Activated effector memory CD4-positive, alpha-beta T cell treated with anti-CD3 and anti-CD28 coated beads, Interleukin-2, amount 50 U/mL, for 16 hours (primary cell): ENCODE measurements around the gene ARHGAP30.
"Not testable (repeated sequence)": the region's sequence is repeated elsewhere in the genome, so short reads cannot be mapped to it uniquely, and the experiment has no call there.

Source experiments
- DNase-seq: peaks from one replicate; pipeline ENCODE4 v3.0.0-alpha.2; 2020

The ARHGAP30 gene

DNA sequence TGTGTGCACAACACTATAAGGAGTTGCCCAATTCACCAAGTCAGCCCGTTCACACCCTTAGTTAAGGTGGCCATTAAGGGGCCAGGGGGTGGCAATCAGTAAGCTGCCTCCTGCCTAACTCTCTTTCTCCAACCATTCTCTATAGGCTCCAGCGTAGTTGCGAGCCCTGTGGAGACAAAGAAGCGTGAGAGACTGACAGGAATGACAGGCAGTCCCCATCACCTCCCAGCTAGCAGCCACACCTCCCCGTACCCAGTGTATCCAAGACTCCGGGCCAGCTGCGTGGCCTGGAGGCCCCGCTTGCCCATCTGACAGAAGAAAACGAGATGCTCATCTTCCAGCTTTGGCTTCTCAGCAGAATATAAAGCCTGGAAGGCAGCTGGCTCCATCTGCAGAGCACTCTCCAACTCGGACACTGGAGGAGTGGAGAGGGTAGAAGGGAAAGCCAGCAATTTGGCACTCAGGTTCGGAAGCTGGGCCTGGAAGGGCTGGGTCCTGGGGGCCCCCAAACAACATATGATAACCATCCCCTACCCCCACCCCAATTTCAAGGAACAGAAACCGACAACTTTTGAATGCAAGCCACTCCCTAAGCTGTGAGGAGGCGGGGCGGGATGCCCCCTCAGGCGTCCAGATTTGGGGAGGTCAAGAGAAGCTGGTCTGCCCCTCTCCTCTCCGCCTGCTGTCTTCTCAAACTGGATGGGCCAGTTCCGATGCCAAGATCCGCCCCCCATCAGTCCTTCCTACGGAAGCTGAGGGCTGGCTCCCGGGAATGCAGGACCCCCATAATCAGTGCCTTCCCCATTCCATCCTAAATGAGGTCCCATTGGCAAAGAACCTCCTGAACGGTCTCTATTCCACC is 31.8 kb downstream of the ARHGAP30 start:
- DNase-seq: no peak

DNA sequence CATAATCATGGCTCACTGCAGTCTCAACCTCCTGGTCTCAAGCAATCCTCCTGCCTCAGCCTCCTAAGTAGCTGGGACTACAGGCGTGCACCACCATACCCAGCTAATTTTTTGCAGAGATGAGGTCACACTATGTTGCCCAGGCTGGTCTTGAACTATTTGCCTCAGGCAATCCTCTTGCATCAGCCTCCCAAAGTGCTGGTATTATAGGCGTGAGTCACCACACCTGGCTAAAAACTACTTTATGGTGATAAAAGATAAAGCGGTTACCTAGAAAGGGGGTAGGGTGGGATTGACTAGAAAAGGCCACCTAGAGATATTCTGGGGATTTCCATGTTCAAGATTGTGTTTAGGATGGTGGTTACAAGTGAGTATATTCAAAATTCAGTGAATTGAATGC is 35.9 kb downstream of the ARHGAP30 start:
- no peak for DNase-seq

DNA sequence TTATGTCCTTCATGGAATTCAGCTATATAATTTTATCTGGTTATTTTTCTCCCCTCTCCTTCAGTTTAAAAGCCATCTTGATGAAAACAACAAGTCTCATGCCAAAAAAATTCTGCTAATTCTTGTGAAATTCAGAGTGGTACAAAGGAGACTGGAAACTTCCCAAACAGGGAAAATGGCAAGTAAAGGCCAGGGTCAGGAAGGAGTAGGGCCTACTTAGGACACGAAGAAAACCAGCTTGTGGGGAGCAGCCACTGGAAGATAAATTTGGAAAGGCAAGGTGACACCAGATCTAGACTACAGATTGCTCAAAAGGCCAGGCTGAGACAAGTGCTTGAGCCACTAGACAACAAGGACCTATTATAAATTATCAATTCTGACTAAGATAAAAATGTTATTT is 37.3 kb downstream of the ARHGAP30 start:
- DNase-seq: no peak

DNA sequence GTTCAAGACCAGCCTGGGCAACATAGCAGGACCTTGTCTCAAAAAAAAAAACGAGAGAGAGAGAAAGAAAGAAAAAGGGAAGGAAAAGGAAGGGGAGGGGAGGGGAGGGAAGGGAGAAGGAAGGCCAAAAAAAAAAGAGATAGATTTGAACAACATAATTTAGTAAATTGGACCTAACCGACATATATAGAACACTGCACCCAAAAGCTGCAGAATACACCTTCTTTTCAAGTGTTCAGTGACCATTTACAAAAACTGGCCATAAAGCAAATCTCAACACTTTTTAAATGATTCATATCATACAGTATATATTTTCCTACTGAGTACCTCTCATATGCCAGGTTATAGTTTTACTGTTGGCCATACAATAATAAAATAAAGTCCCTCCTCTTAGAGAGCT is 37.8 kb downstream of the ARHGAP30 start:
- DNase-seq: no peak

DNA sequence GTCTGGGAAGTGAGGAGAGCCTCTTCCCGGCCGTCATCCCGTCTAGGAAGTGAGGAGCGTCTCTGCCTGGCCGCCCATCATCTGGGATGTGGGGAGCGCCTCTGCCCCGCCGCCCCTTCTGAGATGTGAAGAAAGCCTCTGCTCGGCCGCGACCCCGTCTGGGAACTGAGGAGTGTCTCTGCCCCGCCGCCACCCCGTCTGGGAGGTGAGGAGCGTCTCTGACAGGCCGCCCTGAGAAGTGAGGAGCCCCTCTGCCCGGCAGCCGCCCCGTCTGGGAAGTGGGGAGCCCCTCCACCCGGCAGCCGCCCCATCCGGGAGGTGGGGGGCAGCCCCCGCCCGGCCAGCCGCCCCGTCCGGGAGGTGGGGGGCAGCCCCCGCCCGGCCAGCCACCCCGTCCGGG is 40.2 kb downstream of the ARHGAP30 start:
- DNase-seq: not testable (repeated sequence)

DNA sequence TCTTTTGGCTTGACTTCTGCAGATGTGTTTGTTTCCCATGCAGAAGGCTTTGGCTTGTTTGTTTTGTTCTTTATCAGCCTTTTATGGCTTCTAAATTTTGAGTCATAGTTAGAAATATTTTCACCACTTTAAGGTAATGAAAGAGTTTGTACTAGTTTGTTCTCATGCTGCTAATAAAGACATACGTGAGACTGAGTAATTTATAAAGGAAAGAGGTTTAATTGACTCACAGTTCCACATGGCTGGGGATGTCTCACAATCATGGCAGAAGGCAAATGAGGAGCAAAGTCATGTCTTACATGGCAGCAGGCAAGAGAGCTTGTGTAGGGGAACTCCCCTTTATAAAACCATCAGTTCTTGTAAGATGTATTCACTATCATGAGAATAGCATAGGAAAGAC is 42.7 kb downstream of the ARHGAP30 start:
- DNase-seq: not testable (repeated sequence)

DNA sequence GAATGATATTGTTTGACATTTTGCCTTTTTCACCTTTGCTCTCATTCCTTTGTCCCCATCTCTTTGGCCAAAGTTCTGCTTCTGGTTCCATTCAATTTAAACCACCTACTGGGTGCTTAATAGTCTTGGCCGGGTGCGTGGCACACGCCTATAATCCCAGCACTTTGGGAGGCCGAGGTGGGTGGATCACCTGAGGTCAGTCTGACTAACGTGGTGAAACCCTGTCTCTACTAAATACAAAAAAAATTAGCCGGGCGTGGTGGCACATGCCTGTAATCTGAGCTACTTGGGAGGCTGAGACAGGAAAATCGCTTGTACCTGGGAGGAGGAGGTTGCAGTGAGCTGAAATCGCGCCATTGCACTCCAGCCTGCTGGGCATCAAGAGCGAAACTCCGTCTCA is 47.3 kb downstream of the ARHGAP30 start:
- not testable (repeated sequence) for DNase-seq

DNA sequence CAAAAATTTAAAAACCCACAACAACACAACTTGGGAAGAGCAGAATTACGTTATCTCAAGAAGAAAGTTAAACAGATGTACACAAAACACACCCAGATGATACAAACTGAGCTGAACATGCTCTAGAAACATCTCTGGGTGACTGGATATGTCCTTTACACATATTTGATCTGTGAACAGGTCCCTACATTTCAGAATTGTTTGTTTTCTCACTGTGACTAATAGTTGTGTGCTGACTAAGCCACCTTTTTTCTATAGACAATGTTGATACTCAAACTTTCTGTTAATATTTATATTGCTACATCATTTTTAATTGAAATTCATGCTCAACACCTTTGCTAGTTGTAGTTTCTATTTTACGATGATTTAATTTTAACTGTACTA is 47.7 kb downstream of the ARHGAP30 start:
- DNase-seq: no peak

DNA sequence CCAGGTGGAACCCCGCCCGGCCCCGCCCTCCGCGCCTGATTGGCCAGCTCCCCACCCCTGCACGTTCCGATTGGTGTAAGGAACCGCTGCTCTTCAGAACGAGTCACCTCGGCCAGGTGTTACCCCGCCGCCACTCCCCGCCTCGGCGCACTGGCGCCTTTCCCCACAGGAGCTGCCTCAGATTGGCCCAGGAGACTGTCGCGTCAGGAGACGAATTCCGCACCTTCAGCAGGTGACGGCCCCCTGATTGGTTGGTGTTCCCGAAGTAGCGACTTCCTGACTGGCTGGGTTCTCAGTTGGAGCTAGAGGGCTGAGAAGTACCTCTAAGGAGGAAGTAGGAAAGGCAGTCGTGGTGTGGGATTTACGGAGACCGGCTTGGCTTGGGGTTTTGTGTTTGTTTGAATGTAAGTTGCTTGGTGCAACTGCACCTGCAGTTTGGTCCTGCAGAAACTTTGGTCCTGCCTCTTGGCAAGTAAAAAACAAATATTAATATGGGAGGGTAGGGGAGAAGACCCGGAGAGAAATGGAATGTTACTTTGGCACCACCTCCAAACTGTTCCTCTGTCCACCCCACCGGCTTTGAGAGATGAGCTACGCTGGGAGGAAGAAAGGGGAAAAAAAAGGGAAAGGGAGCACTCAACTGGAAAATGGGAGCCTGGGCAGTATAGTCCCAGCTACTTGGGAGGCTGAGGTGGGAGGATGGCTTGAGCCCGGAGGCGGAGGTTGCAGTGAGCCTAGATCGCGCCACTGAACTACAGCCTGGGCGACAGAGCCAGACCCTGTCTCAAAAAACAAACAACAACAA is 48.3 kb downstream of the ARHGAP30 start:
- DNase-seq: peak; percentile 94

DNA sequence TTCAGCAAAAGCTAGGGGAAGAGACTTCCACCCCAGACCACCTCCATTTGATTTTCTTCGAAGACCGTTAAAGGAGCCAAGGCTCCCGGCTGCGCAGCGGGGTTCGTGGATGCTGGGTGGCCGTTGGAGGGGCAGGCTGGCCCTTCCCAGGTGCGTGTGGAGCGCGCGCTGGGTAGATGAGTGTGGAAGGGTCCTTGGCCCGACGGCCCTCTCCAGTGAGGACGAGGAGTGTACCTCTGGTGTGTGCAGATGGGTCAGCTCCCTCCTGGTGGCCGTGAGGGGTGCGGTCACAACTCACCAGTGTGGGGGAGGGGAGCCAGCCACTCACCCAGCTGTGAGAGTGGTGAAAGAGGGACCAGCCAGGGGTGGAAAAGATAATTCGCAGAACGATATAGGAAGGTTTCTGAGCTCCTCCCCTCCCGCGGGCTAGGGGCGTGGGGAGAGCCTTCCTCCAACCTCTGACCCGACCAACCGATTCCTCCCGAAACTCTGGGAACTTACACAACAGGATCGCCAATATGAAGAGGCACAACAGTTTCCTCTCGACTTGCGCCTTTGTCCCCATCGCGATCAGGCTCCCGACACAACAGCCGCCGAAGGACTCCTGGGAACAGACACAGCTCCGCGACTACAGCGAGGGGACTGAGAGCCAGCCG is 49.1 kb downstream of the ARHGAP30 start, which contains the start of gene F11R:
Gene F11R, minus strand, starts transcription at position 644 of the 656 bp plus-strand sequence. Its CDS starts 79 bp downstream, at position 565.
- peak; percentile 77 for DNase-seq

DNA sequence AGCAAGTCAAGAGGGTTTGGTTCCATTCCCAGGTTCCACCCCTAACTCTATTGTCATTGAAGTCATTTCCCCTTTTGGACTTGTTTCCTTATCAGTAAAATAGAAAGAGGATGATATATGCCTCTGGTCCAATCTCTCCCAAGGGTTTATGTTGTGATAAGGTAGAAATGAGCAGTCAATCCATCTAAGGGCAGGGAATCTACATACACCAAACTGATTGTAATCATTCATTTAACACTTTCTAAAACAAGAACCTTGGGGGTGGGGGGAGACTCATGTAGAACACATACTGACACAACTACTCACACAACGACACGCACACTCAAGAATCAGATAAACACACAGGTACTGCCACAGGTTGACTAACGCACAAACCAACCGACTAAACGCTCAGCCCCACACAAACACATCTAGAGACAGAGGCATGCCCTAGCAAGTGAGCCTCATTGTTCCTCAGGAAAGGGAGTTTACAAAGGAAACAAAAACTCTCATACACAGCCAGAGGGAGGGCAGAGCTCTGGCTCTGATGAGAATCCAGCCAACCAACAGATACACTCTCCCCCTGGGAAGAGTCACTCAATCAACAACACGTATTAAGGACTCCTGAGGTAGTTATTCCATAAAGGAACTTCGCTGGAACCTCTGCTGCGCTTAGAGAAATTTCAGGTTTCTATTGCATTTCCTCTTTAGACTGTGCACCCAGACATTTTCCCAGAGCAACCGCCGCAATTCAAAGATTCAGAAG is 49.8 kb downstream of the ARHGAP30 start:
- DNase-seq: peak; percentile 61

DNA sequence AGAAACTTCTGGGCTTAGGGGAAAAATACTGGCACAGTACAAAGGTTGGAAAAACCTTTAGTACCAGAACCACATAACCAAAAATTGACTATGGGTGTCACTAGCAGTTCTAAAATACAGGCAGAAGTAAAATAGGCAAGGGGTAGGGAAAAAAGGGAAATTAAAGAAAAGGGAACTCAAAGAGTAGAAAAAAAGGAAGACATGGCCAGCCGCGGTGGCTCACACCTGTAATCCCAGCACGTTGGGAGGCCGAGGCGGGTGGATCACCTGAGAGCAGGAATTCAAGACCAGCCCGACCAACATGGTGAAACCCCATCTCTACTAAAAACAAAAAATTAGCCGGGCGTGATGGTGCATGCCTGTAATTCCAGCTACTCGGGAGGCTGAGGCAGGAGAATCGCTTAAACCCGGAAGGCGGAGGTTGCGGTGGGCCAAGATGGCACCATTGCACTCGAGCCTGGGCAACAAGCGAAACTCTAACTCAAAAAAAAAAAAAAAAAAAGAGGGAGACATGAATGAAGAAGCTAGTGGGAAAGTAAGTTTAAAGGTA is 50.5 kb downstream of the ARHGAP30 start:
- peak; percentile 24 for DNase-seq

DNA sequence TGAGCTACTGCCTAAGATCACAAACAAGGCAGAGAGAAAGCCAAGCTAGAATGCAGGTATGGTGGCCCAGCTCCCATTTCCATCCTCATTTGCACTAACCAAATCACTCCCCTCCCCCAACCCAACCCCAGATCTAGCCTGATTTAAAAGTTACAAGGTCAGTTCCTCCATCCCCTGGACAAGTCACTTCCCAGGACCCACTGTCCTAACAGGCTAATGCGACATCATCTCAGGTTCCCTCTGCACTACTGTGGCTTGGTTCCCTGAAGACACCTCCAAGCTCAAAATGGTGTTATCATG is 51.1 kb downstream of the ARHGAP30 start:
- peak; percentile 4 for DNase-seq

DNA sequence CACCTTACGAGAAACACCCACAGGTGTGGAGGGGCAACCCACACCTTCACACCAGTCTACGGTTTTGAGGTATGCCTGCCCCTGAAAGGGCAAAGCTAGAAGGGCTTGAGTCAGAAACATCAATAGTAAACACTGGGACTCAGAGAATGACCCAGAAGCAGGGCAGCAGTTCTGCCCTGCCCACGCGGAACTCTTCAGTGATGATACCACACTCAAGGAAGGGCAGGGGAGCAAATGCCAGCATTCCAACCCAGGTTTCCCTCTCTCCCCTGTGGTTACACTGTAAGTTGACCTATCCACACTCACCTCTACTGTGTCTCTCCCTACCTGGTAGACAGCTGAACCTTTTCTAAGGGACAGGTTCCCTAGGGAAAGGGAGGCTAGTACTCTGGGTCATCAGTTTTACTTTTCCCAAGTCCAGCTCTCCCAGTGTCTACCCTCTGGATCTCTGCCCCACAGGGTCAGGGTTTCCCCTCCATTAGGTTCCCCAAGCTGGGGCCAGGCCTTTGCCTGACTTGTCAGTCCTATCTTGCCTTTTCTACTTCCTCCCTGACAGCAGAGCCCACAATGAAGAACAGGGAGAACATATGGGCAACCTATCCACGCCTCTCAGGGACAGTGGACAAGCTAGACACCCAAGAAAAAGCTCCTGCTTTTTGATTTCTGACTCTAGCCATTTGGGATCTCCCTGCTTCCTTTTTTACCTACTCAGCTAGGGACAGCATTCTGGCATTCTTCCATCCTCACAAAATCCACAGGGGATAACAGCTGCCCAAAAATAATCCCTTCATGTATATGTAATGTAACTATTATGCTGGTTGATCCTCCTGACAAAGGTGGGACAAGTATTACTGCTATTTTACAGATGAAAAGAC is 51.7 kb downstream of the ARHGAP30 start:
- no peak for DNase-seq

DNA sequence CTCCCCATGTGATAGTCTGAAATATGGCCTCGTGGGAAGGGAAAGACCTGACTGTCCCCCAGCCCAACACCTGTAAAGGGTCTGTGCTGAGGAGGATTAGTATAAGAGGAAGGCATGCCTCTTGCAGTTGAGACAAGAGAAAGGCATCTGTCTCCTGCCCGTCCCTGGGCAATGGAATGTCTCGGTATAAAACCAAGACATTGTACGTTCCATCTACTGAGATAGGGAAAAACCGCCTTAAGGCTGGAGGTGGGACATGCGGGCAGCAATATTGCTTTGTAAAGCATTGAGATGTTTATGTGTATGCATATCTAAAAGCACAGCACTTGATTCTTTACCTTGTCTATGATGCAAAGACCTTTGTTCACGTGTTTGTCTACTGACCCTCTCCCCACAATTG is 52.5 kb downstream of the ARHGAP30 start:
- DNase-seq: not testable (repeated sequence)

DNA sequence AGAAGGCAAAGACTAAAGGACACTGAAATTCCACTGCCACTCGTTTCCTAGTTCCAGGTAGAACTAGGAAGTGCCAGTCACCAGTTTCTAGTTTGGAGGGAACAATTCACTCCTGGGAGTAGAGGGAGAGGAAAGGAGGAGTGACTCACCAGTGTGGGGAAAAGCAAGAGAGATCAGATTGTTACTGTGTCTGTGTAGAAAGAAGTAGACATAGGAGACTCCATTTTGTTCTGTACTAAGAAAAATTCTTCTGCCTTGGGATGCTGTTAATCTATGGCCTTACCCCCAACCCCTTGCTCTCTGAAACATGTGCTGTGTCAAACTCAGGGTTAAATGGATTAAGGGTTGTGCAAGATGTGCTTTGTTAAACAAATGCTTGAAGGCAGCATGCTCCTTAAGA is 53.0 kb downstream of the ARHGAP30 start:
- DNase-seq: not testable (repeated sequence)

DNA sequence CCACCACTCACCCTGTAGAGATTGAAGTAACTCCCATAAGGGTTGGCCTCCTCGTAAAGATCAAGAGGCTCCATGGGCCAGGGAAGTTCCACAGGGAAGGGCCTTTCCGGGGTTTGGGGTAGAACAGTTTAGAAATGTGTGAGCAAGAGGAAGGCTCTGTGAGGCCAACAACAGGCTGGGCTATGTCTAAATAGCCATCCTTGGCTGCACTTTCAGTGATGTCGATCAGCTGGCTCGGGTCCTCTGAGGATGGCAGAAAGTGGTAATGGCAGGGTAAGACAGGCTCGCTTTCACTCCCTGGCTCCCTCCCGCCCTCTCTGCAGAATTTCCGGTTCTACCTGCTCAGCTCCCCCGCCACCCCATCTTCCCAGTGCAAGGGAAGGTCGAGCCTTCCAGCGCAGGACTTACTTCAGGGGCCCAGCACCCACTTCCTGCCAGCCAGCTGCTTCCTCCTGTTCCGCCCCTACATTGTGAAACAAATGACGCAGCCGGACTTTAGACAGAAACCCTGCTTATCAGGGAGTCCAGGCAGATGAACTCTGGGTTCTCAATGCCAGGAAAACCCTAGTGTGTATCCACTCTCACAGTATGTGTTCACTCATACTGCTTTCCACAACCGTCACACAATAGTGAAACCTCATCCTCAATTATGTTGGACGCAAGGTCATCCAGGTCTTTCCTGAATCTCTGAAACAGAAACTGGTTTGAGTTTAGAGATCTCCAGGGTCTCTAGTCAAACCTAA is 56.0 kb downstream of the ARHGAP30 start:
- peak; percentile 84 for DNase-seq

DNA sequence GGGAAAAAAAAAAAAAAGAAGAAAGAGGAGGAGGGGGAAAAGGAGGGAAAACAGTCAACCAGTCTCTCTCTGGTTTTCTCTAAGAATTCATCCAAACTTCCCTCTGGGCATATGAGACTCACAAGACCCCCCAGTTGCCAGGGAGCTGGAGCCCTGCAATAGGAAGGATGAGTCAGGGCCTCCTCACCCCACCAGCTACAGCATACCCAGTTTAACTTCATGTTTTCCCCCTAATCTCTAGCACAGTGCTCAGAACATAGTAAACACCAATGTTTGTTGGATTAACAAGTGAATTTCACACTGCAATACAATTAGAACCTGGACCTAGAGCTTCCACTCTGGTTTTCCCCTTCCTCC is 56.6 kb downstream of the ARHGAP30 start:
- no peak for DNase-seq

DNA sequence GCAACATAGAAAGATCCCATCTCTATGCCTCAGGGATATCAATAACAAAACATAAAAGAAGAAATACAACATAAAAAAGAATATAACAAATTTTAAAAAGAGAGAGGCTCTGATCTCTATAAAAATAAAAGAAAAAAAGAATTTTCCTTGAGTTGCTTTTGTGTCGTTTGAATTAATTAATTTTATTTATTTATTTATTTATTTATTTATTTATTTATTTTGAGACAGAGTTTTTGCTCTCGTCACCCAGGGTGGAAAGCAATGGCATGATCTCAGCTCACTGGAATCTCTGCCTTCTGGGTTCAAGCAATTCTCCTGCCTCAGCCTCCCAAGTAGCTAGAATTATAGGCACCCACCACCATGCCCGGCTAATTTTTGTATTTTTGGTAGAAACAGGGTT is 57.3 kb downstream of the ARHGAP30 start:
- no peak for DNase-seq

DNA sequence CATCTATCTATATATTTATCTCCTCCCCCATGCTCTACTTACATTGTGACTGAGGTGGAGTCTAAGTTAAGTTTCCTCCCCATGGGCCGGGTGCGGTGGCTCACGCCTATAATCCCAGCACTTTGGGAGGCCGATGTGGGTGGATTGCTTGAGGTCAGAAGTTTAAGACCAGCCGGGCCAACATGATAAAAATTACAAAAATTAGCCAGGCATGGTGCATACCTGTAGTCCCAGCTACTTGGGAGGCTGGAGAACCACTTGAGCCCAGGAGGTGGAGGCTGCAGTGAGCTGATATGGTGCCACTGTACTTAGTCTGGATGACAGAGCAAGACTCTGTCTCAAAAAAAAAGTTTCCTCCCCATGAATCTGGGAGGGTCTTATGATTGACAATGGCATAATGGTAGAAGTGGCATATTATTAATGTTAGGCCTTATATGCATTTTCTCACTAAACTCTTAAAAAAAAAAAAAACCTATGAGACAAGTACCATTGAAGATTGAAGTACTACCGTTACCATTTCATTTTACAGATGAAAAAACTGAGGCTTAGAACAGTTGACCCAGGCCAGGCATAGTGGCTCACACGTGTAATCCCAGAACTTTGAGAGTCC is 60.0 kb downstream of the ARHGAP30 start:
- no peak for DNase-seq
